ENCODE data around the gene TLE4.

- TF ChIP-seq CTCF (IDR thresholded peaks at IDR 0.05): no peak
- no peak for TF ChIP-seq POLR2A (IDR thresholded peaks at IDR 0.05)
- TF ChIP-seq POLR2AphosphoS5 (IDR thresholded peaks at IDR 0.05): no peak
These were observed 138.2 kb downstream of the TLE4 start for GRCh38 chr9:79709743-79710674.

Data from prostate gland (tissue), 2 donors.